Testis (tissue), 2 donors: Measurements from ENCODE around the gene NLRP12.

Experiments
- POLR2A ChIP-seq: fragments of 450-650 bp; IDR thresholded peaks from one replicate; pipeline ENCODE4 v1.6.1; 2017; ENCODE audit warnings: antibody characterized with exemption, mild to moderate bottlenecking, moderate library complexity
- TF ChIP-seq, protein P1 (sequence below), 3 experiments: fragments of 450-650 bp in 2 of 3; fragments of 200-600 bp in 1 of 3; sonication (generic) in 1 of 3; IDR thresholded peaks; one replicate each; pipeline ENCODE4 v1.5.1; 2016 to 2019; ENCODE audit warnings: antibody characterized with exemption in 3 of 3, mild to moderate bottlenecking in 2 of 3, moderate library complexity in 1 of 3

GRCh38 chr19:53826876-53827275 is 2.8 kb upstream of the NLRP12 start:
- TF ChIP-seq, protein P1, sequence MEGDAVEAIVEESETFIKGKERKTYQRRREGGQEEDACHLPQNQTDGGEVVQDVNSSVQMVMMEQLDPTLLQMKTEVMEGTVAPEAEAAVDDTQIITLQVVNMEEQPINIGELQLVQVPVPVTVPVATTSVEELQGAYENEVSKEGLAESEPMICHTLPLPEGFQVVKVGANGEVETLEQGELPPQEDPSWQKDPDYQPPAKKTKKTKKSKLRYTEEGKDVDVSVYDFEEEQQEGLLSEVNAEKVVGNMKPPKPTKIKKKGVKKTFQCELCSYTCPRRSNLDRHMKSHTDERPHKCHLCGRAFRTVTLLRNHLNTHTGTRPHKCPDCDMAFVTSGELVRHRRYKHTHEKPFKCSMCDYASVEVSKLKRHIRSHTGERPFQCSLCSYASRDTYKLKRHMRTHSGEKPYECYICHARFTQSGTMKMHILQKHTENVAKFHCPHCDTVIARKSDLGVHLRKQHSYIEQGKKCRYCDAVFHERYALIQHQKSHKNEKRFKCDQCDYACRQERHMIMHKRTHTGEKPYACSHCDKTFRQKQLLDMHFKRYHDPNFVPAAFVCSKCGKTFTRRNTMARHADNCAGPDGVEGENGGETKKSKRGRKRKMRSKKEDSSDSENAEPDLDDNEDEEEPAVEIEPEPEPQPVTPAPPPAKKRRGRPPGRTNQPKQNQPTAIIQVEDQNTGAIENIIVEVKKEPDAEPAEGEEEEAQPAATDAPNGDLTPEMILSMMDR (IDR thresholded peaks at IDR 0.05): no peak
- TF ChIP-seq POLR2A: no peak
